A549 (cell line): Measurements from ENCODE around the gene FBP1. TPM values are rescaled to one million over a fixed set of nuclear protein-coding genes. Genes with fewer than 3 reads are reported as not detected.

Experiments
- ATAC-seq, 2 experiments: fragments of 200-7000 bp in 1 of 2; fragments of >200 bp in 1 of 2; cut with Nextera tagmentation in 1 of 2; cut with Tn5 transposase in 1 of 2; 3 replicates each; pipeline versions ENCODE4 v1.8.0 to v1.9.1; 2018 to 2020; ENCODE audit warnings: mild to moderate bottlenecking in 1 of 2, moderate library complexity in 1 of 2
- CTCF ChIA-PET: fragments of 300-600 bp; sonication (Branson Sonifier 250); formaldehyde crosslinking; extraction: SDS; loops from one replicate; lab custom pipeline; 2021; ENCODE audit warnings: antibody characterized with exemption, inconsistent platforms; lab: Yijun Ruan, JAX
- POLR2A ChIA-PET: fragments of 350-600 bp; formaldehyde crosslinking; extraction: SDS; loops from one replicate; lab custom pipeline; 2021; ENCODE audit warnings: antibody characterized with exemption, inconsistent platforms; lab: Yijun Ruan, JAX
- DNase-seq, 2 experiments: peaks; one replicate each; pipeline versions ENCODE4 v3.0.0 to v3.0.0-alpha.2; 2011 to 2016; ENCODE audit warnings: low read depth in 1 of 2, low spot score in 1 of 2
- FAIRE-seq: peaks from 2 replicates; lab custom pipeline; 2011; peaks lifted over from hg19 to GRCh38; lab: Jason Lieb, UNC
- H3K27ac ChIP-seq, 2 experiments: fragments of >200 bp; sonication (Bioruptor Twin); formaldehyde crosslinking; 3 replicates each; pipeline ENCODE4 v1.5.1; 2016 to 2017
- H3K4me1 ChIP-seq: fragments of >200 bp; sonication (Bioruptor Twin); formaldehyde crosslinking; 3 replicates; pipeline ENCODE4 v1.6.1; 2016
- H3K4me2 ChIP-seq: fragments of >200 bp; sonication (Bioruptor Twin); formaldehyde crosslinking; 3 replicates; pipeline ENCODE4 v1.6.1; 2016
- H3K4me3 ChIP-seq: fragments of >200 bp; sonication (Bioruptor Twin); formaldehyde crosslinking; 3 replicates; pipeline ENCODE4 v1.5.1; 2016
- H3K9me3 ChIP-seq: fragments of >200 bp; sonication (Bioruptor Twin); formaldehyde crosslinking; 3 replicates; pipeline ENCODE4 v1.6.1; 2016
- CBX8 ChIP-seq: fragments of 200-600 bp; sonication (generic); IDR thresholded peaks from 2 replicates; pipeline ENCODE4 v1.6.1; 2016
- EHMT2 ChIP-seq: fragments of 200-600 bp; sonication (generic); IDR thresholded peaks from 2 replicates; pipeline ENCODE4 v1.6.1; 2016; ENCODE audit warnings: antibody characterized with exemption, low read depth, mild to moderate bottlenecking, moderate library complexity
- FOSL2 ChIP-seq, 2 experiments: fragments of 450-650 bp in 1 of 2; fragments of >200 bp in 1 of 2; sonication (Bioruptor Twin) in 1 of 2; formaldehyde crosslinking; IDR thresholded peaks; 2 replicates each; pipeline versions ENCODE4 v1.5.0 to v1.6.1; 2016 to 2020; ENCODE audit warnings: mild to moderate bottlenecking in 1 of 2, moderate library complexity in 1 of 2
- GATA3 ChIP-seq: IDR thresholded peaks from 2 replicates; pipeline ENCODE4 v1.6.1; 2012; ENCODE audit warnings: borderline replicate concordance
- HDAC2 ChIP-seq: fragments of 200-600 bp; sonication (generic); IDR thresholded peaks from 2 replicates; pipeline ENCODE4 v1.6.1; 2016
- HOXA7 ChIP-seq: fragments of 250-450 bp; sonication (Bioruptor Pico); IDR thresholded peaks from 2 replicates; pipeline ENCODE4 v1.5.0; 2020; ENCODE audit warnings: mild to moderate bottlenecking, moderate library complexity
- HOXB13 ChIP-seq: fragments of 250-450 bp; sonication (Bioruptor Pico); IDR thresholded peaks from 2 replicates; pipeline ENCODE4 v1.5.0; 2020; ENCODE audit warnings: low read depth, mild to moderate bottlenecking, moderate library complexity
- MYC ChIP-seq: IDR thresholded peaks from 2 replicates; pipeline ENCODE4 v1.6.1; 2012; ENCODE audit warnings: mild to moderate bottlenecking, inconsistent platforms, low read length, improper control_type of control experiment, borderline replicate concordance
- NR3C1 ChIP-seq: fragments of >200 bp; sonication (Bioruptor Twin); formaldehyde crosslinking; IDR thresholded peaks from 3 replicates; pipeline ENCODE4 v1.6.1; 2017
- POLR2AphosphoS2 ChIP-seq: conservative IDR thresholded peaks from 2 replicates; pipeline ENCODE4 v1.6.1; 2012; ENCODE audit warnings: low read length, improper control_type of control experiment, inconsistent platforms
- RFX5 ChIP-seq: fragments of 450-650 bp; IDR thresholded peaks from 2 replicates; pipeline ENCODE4 v1.7.1; 2014; ENCODE audit warnings: antibody characterized with exemption, mild to moderate bottlenecking, moderate library complexity
- TFCP2L1 ChIP-seq: fragments of 250-450 bp; sonication (Bioruptor Pico); IDR thresholded peaks from 2 replicates; pipeline ENCODE4 v1.5.0; 2021; ENCODE audit warnings: mild to moderate bottlenecking
- TP53 ChIP-seq: fragments of 250-450 bp; sonication (Bioruptor Pico); IDR thresholded peaks from 2 replicates; pipeline ENCODE4 v1.5.0; 2021; ENCODE audit warnings: mild to moderate bottlenecking, moderate library complexity
- ZSCAN20 ChIP-seq: fragments of 250-450 bp; sonication (Bioruptor Pico); IDR thresholded peaks from 2 replicates; pipeline ENCODE4 v1.8.0; 2022; ENCODE audit warnings: mild to moderate bottlenecking, moderate library complexity
- WGBS: methylation state at CpG from one replicate; pipeline ENCODE4 v1.1.6; 2017; ENCODE audit errors: missing lambda C conversion rate; 5-methylcytosine and 5-hydroxymethylcytosine counted together
- polyA plus RNA-seq, 4 experiments: library from polyadenylated mRNA; depleted of rRNA in 3 of 4; stranded (reverse); fragments of >200 nt; fragmentation: RNase III in 1 of 4; extraction: RNeasy Plus Mini Kit Qiagen cat#74134 plus additional on column Dnase treatment in 1 of 4; gene quantifications; 2 replicates in 3 of 4; 3 replicates in 1 of 4; pipeline ENCODE4 v1.2.3, GENCODE V29; 2011 to 2017
- TF ChIP-seq, protein P1 (sequence below): fragments of 250-450 bp; sonication (Bioruptor Pico); IDR thresholded peaks from 2 replicates; pipeline ENCODE4 v1.5.0; 2020; ENCODE audit warnings: low read depth, mild to moderate bottlenecking, moderate library complexity
- TF ChIP-seq, protein P2 (sequence below): fragments of 150-350 bp; IDR thresholded peaks from 2 replicates; pipeline ENCODE4 v1.6.1; 2014; ENCODE audit warnings: low read depth, mild to moderate bottlenecking, low read length
- TF ChIP-seq, protein P3 (sequence below): fragments of 450-650 bp; IDR thresholded peaks from 2 replicates; pipeline ENCODE4 v1.6.1; 2014; ENCODE audit warnings: antibody characterized with exemption
- TF ChIP-seq, protein P4 (sequence below): IDR thresholded peaks from 2 replicates; pipeline ENCODE4 v1.6.1; 2012

Gene FBP1
- polyA plus RNA-seq, 2 of the 4 experiments (the other 2 are of a cell fraction) = not detected

DNA sequence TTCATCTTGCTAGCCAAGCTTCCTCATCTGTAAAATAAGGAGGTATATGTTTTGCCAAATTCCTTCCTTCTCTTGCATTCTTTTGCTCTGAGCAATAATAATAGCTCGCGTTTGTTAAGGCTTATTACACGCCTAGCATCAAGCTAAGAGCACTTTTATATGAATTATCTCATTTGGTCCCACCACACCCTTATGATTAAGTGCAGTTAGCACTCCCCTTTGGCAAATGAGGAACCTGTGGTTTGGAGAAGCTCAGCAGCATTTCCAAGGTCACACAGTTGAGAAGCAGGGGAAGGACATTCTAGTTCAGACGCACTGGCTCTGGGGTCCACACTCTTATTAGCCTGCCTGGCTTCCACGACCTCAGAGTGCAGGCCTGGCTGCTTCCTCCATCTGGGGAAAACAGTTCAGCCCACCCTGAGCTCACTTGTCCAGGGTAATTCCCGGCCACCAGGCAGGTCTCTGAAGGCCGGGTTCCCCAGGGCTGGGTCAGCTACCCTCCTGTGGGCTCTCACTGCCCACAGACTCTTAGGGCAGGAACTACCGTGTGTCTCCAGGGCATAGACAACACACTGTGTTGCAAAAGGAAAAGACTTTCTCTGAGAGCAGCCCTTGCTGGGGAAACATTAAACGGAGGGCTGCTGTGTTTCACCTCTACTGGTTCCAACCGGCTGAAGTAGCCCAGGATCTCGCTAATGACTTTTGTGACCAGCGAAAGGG lies 9.9 kb upstream of the FBP1 start:
- ChIA-PET CTCF (interaction anchor here (0.8 to 3.4 kb wide), 8 partner anchors 8 to 1684 kb away, joined by 3 to 21 read pairs (median 5); no protein-coding TSS in a partner anchor), POLR2A (no interaction called here)
- H3K4me1 ChIP-seq = peaks cover 14% of the 10 kb centered on the region; the same call in 2 of the 3 replicates
- ATAC-seq (peak; percentile 33 to 66; a peak in 5 of 6 replicates), DNase-seq (peak; percentile 11 to 55)
- H3K9me3 ChIP-seq = no peaks in the 10 kb centered on the region
- H3K4me3 ChIP-seq = no peak overlapping the region
- TF ChIP-seq GATA3 (peak; percentile 17; the same call in 1 of the 2 replicates), CBX8 (no peak), FOSL2 (IDR thresholded peaks at IDR 0.05) (no peak), FOSL2 (CRISPR knock-in tag; IDR thresholded peaks at IDR 0.05) (peak; percentile 29), TFCP2L1 (no peak)
- TF ChIP-seq, all 56 proteins: peak for 2
- no peak for FAIRE-seq
- Histone ChIP-seq H3K4me2 (0 out of 3 replicates have a peak overlapping the region, but pooled peaks have one; percentile 1), H3K27ac (peak overlapping the region in 1 of 2 experiments; percentile 78; a peak in 3 of 6 replicates)
- WGBS = 53% methylated on average over 12 of the region's 12 CpGs

DNA sequence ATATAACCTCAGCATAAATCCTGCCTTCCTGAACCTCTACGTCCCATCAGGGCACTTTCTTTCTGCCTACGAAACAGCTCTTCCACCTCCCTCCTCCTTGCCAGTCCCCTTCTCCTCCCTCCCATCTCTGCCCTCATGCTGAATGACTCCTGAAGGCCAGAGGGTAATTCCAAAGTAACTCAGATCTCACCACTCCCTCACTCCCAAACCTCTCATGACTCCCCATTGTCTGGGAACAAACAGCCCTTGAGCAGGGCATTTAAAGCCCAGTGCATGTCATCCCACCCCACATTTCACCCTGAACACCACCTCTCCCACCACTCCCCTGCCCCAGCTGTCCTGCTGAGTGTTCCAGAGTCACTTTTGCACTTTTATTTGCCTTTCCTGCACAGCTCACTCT lies 8.9 kb upstream of the FBP1 start:
- H3K27ac ChIP-seq = peak overlapping the region in 1 of 2 experiments; percentile 39; a peak in 3 of 6 replicates
- DNase-seq (no peak), FAIRE-seq (no peak), ATAC-seq (no peak)
- no peaks in the 10 kb centered on the region for H3K9me3 ChIP-seq
- no peak overlapping the region for H3K4me2 ChIP-seq
- POLR2A ChIA-PET = no interaction called here
- peaks cover 14% of the 10 kb centered on the region; the same call in 2 of the 3 replicates for H3K4me1 ChIP-seq
- 79% methylated on average over 2 of the region's 2 CpGs for WGBS
- CTCF ChIA-PET = interaction anchor here (1.2 to 2.0 kb wide), 5 partner anchors 10 to 484 kb away, joined by 4 to 6 read pairs (median 5); no protein-coding TSS in a partner anchor
- H3K4me3 ChIP-seq = no peak overlapping the region
- TF ChIP-seq HOXB13 (no peak), HOXA7 (CRISPR knock-in tag) (no peak), NR3C1 (no peak), POLR2AphosphoS2 (no peak), HDAC2 (no peak), RFX5 (no peak), ZSCAN20 (CRISPR knock-in tag) (no peak), TP53 (CRISPR knock-in tag) (no peak), CBX8 (no peak), MYC (no peak)
- TF ChIP-seq, protein P1, sequence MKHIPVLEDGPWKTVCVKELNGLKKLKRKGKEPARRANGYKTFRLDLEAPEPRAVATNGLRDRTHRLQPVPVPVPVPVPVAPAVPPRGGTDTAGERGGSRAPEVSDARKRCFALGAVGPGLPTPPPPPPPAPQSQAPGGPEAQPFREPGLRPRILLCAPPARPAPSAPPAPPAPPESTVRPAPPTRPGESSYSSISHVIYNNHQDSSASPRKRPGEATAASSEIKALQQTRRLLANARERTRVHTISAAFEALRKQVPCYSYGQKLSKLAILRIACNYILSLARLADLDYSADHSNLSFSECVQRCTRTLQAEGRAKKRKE = no peak
- TF ChIP-seq, protein P2, sequence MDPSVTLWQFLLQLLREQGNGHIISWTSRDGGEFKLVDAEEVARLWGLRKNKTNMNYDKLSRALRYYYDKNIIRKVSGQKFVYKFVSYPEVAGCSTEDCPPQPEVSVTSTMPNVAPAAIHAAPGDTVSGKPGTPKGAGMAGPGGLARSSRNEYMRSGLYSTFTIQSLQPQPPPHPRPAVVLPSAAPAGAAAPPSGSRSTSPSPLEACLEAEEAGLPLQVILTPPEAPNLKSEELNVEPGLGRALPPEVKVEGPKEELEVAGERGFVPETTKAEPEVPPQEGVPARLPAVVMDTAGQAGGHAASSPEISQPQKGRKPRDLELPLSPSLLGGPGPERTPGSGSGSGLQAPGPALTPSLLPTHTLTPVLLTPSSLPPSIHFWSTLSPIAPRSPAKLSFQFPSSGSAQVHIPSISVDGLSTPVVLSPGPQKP = no peak
- TF ChIP-seq, protein P3, sequence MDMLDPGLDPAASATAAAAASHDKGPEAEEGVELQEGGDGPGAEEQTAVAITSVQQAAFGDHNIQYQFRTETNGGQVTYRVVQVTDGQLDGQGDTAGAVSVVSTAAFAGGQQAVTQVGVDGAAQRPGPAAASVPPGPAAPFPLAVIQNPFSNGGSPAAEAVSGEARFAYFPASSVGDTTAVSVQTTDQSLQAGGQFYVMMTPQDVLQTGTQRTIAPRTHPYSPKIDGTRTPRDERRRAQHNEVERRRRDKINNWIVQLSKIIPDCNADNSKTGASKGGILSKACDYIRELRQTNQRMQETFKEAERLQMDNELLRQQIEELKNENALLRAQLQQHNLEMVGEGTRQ = no peak

DNA sequence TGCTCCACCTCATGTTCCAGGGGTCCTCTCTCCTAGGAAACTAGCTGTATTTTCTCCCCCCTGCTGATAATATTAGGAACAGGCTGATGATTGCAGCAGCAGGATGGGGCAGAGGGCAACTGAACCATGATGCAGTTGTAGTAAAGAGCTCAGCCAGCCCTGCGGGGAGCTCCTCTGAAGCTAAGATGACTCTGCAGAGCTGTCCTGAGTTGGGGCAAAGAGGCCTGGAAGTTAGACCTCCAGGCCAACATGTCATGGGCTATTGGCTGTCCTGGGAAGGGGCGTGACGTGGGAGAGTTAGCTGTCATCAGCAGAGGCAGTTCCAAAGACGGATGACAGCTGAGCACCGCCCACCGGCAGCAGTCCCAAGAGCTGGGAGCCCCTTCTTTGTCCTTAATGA lies 6.6 kb upstream of the FBP1 start:
- ATAC-seq (no peak), DNase-seq (no peak), FAIRE-seq (no peak)
- CTCF ChIA-PET = interaction anchor here (0.8 to 1.5 kb wide), 2 partner anchors 13 to 23 kb away, joined by 3 to 4 read pairs; no protein-coding TSS in a partner anchor
- no peak overlapping the region for H3K27ac ChIP-seq
- H3K4me3 ChIP-seq = no peak overlapping the region
- no peak overlapping the region for H3K4me2 ChIP-seq
- TF ChIP-seq HOXA7 (CRISPR knock-in tag) = no peak
- no peak for TF ChIP-seq EHMT2
- TF ChIP-seq, protein P4, sequence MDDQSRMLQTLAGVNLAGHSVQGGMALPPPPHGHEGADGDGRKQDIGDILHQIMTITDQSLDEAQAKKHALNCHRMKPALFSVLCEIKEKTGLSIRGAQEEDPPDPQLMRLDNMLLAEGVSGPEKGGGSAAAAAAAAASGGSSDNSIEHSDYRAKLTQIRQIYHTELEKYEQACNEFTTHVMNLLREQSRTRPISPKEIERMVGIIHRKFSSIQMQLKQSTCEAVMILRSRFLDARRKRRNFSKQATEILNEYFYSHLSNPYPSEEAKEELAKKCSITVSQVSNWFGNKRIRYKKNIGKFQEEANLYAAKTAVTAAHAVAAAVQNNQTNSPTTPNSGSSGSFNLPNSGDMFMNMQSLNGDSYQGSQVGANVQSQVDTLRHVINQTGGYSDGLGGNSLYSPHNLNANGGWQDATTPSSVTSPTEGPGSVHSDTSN = no peak
- H3K4me1 ChIP-seq = peaks cover 14% of the 10 kb centered on the region; the same call in 2 of the 3 replicates
- 84% methylated on average over 6 of the region's 6 CpGs for WGBS
- H3K9me3 ChIP-seq = no peaks in the 10 kb centered on the region
- POLR2A ChIA-PET = interaction anchor here (0.6 kb wide), 1 partner anchor 506 kb away, joined by 8 read pairs; no protein-coding TSS in a partner anchor
